GM12878 (cell line): ENCODE results near the gene PORCN.

Experiments used
- CBFB ChIP-seq: IDR thresholded peaks from 2 replicates; pipeline ENCODE4 v1.6.1; 2016; ENCODE audit warnings: antibody characterized with exemption, low read depth
- CHD2 ChIP-seq: IDR thresholded peaks from 2 replicates; pipeline ENCODE4 v1.6.1; 2011; ENCODE audit warnings: low read depth, low read length, improper control_type of control experiment, borderline replicate concordance
- ELK1 ChIP-seq: IDR thresholded peaks from 2 replicates; pipeline ENCODE4 v1.6.1; 2012; ENCODE audit warnings: low read depth, low read length, improper control_type of control experiment
- POLR2A ChIP-seq: IDR thresholded peaks from 2 replicates; pipeline ENCODE4 v1.6.1; 2011; ENCODE audit warnings: low read depth, mild to moderate bottlenecking, low read length
- TARDBP ChIP-seq: IDR thresholded peaks from 2 replicates; pipeline ENCODE4 v1.6.1; 2016; ENCODE audit warnings: borderline replicate concordance
- ZNF622 ChIP-seq: fragments of 450-650 bp; IDR thresholded peaks from 2 replicates; pipeline ENCODE4 v1.6.1; 2017; ENCODE audit warnings: mild to moderate bottlenecking, inconsistent platforms
- TF ChIP-seq, protein P1 (sequence below): IDR thresholded peaks from 2 replicates; pipeline ENCODE4 v1.6.1; 2011; ENCODE audit warnings: low read depth, low read length, improper control_type of control experiment, borderline replicate concordance
- TF ChIP-seq, protein P2 (sequence below), 3 experiments: IDR thresholded peaks in 2 of 3; conservative IDR thresholded peaks in 1 of 3; 2 replicates each; pipeline ENCODE4 v1.5.1; 2011; ENCODE audit warnings: low read depth in 3 of 3, low read length in 3 of 3, mild to moderate bottlenecking in 3 of 3, control low read depth in 2 of 3, moderate library complexity in 2 of 3, inconsistent platforms in 1 of 3, mixed read lengths in 1 of 3; ENCODE audit not compliant: control insufficient read depth in 2 of 3, insufficient read depth in 1 of 3; ENCODE audit errors: extremely low read depth in 1 of 3

- TF ChIP-seq CHD2 (no peak), CBFB (no peak), ELK1 (no peak), POLR2A (no peak), TARDBP (no peak), ZNF622 (no peak)
- TF ChIP-seq, protein P1, sequence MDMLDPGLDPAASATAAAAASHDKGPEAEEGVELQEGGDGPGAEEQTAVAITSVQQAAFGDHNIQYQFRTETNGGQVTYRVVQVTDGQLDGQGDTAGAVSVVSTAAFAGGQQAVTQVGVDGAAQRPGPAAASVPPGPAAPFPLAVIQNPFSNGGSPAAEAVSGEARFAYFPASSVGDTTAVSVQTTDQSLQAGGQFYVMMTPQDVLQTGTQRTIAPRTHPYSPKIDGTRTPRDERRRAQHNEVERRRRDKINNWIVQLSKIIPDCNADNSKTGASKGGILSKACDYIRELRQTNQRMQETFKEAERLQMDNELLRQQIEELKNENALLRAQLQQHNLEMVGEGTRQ = no peak
- TF ChIP-seq, protein P2, sequence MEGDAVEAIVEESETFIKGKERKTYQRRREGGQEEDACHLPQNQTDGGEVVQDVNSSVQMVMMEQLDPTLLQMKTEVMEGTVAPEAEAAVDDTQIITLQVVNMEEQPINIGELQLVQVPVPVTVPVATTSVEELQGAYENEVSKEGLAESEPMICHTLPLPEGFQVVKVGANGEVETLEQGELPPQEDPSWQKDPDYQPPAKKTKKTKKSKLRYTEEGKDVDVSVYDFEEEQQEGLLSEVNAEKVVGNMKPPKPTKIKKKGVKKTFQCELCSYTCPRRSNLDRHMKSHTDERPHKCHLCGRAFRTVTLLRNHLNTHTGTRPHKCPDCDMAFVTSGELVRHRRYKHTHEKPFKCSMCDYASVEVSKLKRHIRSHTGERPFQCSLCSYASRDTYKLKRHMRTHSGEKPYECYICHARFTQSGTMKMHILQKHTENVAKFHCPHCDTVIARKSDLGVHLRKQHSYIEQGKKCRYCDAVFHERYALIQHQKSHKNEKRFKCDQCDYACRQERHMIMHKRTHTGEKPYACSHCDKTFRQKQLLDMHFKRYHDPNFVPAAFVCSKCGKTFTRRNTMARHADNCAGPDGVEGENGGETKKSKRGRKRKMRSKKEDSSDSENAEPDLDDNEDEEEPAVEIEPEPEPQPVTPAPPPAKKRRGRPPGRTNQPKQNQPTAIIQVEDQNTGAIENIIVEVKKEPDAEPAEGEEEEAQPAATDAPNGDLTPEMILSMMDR (IDR thresholded peaks at IDR 0.05 in 2 of 3, conservative IDR thresholded peaks at IDR 0.05 in 1 of 3; ENCODE audit: control insufficient read depth in 2 of 3, extremely low read depth in 1 of 3, insufficient read depth in 1 of 3, low read depth in 3 of 3, low read length in 3 of 3) = no peak
These were observed 37.3 kb upstream of the PORCN start for GRCh38 chrX:48471504-48471903.
